ENCODE measurements around the gene PAQR4. TPM values are rescaled to one million over a fixed set of nuclear protein-coding genes. Genes with fewer than 3 reads are reported as not detected.

The PAQR4 gene
- 10 to 100 TPM in 1 of 2 donors, 1 to 10 TPM in 1; 8.8 to 13.2 TPM for total RNA-seq

GRCh38 chr16:2968738-2969544 lies at the start of gene PAQR4:
PAQR4 (plus strand) TSS chr16:2969348; CDS start chr16:2969675, 327 bp downstream.
- peaks cover 4 to 37% of the 10 kb centered on the region in 2 donors for H3K27me3 ChIP-seq
- no peaks in the 10 kb centered on the region for H3K36me3 ChIP-seq (replicated peaks in 1 of 2; ENCODE audit: insufficient read depth in 1 of 2, low read depth in 2 of 2)
- DNase-seq (peak; percentile 89 to 93 (median 90)), ATAC-seq (peak; percentile 89)
- H3K4me3 ChIP-seq: peak within 1 kb of the TSS; percentile 62 to 64
- H3K4me1 ChIP-seq: peaks cover 57% of the 10 kb centered on the region
- H3K27ac ChIP-seq: peak within 1 kb of the TSS; percentile 30 to 73 (median 66)
- 3 to 15% methylated on average over 16 to 86 of the region's 98 CpGs for WGBS, 2 donors
- TF ChIP-seq CTCF (IDR thresholded peaks at IDR 0.05): peak in 1 of 7 experiments; percentile 30
- TF ChIP-seq POLR2A (IDR thresholded peaks at IDR 0.05): peak in 2 of 3 donors; percentile 24 to 56
- H3K9me3 ChIP-seq: no peaks in the 10 kb centered on the region
- intact Hi-C loops (cut with DNase I): no loop called here

DNA sequence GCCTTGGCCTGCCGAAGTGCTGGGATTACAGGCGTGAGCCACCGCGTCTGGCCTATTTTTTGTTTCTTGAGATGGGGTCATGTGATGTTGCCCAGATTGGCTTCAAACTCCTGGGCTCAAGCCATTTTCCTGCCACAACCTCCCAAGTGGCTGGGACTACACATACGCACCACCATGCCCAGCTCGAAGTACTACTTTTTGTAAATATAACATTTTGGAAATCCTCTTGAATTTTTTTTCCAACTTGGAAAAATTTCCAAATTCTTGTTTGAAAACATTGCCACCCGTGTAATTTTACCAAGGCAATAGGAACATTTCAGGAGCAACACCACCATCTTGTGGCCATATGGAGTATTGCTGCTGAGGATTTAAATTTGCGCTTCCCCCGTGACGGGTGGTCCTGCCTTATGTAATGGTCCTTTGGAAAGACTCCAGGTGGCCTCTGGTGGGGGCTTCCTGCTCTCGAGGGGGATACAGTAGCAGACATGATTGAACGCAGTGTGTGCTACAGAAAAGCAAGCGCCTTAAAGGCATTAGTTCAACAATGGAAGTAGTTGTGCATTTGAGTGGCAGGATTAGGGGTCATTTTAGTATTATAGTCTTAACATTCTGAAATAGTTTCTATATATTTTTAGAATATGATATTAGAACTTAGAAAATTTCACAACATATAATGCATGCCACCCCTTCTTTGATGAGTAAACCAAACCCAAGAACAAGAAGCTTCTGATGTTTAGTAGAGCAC lies 49.5 kb upstream of the PAQR4 start:
- Histone ChIP-seq H3K27ac (peak overlapping the region in 2 of 4 donors; percentile 10 to 20), H3K4me1 (peaks cover 5% of the 10 kb centered on the region), H3K27me3 (no peaks in the 10 kb centered on the region), H3K9me3 (no peaks in the 10 kb centered on the region), H3K36me3 (replicated peaks in 1 of 2; ENCODE audit: insufficient read depth in 1 of 2, low read depth in 2 of 2) (no peaks in the 10 kb centered on the region), H3K4me3 (no peak overlapping the region)
- TF ChIP-seq POLR2A (IDR thresholded peaks at IDR 0.05) (no peak), CTCF (IDR thresholded peaks at IDR 0.05) (peak; percentile 72 to 94 (median 91))
- 7 to 11% methylated on average over 13 of the region's 13 CpGs for WGBS, 2 donors
- intact Hi-C loops (cut with DNase I): no loop called here
- DNase-seq (peak; percentile 50 to 73 (median 63)), ATAC-seq (peak; percentile 83)

DNA sequence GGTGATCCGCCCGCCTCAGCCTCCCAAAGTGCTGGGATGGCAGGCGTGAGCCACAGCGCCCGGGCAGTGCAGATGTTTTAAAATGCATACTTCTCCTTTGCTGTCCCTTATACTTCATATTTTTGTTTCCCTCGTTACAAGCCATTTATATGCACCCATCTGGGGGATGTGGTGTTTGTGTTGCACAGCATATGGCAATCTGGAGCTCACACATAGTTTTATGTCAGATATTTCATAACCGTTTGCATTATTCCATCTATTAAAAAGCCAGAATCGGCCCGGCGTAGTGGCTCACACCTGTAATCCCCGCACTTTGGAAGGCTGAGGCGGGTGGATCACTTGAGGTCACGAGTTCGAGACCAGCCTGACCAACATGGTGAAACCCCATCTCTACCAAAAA lies 45.7 kb upstream of the PAQR4 start:
- intact Hi-C loops (cut with DNase I): no loop called here
- Histone ChIP-seq H3K27ac (no peak overlapping the region), H3K4me3 (no peak overlapping the region), H3K27me3 (no peaks in the 10 kb centered on the region), H3K36me3 (replicated peaks in 1 of 2; ENCODE audit: insufficient read depth in 1 of 2, low read depth in 2 of 2) (no peaks in the 10 kb centered on the region), H3K9me3 (no peaks in the 10 kb centered on the region), H3K4me1 (peaks cover 10% of the 10 kb centered on the region)
- 93 to 94% methylated on average over 14 of the region's 14 CpGs for WGBS, 2 donors
- ATAC-seq: no peak
- TF ChIP-seq CTCF (IDR thresholded peaks at IDR 0.05) (no peak), POLR2A (IDR thresholded peaks at IDR 0.05) (no peak)
- DNase-seq: no peak

DNA sequence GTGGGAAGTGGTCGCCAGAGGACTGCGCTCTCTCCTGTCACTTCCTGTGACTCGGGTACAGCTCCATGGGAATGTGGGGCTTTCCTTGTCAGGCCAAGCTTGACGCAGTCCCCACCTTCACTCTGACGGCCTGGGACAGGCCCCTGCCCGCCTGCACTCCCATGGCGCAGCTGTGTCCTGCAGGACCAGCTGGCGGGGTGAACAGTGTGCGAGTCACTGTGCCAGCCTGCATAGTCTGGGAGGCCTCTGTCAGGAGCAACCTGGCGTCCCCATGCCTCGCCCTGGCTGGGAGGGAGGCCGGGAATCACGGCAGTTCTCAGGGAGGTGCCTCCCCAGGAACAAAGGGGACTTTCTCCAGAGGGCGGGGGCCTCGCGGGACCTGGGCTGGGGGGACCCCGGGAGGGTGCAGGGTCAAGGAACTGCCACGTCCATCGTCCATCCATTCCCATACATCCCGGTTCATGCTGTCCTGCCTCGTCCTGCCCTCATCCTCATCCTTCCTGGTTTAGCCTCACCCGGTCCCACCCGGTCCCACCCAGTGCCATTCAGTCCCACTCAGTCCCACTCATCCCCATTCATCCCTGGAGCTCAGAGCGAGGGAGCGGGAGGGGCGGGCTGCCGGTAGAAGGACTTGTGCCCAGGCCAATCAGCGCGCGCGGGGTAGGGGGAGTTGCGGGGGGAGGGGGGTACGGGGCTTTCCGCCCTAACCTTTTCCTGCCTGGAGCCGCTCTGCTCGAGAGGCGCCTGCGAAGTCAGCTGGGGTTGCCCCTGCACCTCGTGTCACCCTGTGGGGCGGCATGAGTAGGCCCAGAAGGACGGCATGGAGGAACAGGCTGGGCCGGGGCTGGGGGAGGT lies 44.0 kb upstream of the PAQR4 start:
- no peak for ATAC-seq
- TF ChIP-seq POLR2A (IDR thresholded peaks at IDR 0.05): no peak
- no peak for TF ChIP-seq CTCF (IDR thresholded peaks at IDR 0.05)
- Histone ChIP-seq H3K27me3 (no peaks in the 10 kb centered on the region), H3K27ac (no peak overlapping the region), H3K4me1 (peaks cover 5% of the 10 kb centered on the region), H3K4me3 (no peak overlapping the region), H3K9me3 (no peaks in the 10 kb centered on the region), H3K36me3 (replicated peaks in 1 of 2; ENCODE audit: insufficient read depth in 1 of 2, low read depth in 2 of 2) (no peaks in the 10 kb centered on the region)
- intact Hi-C loops (cut with DNase I): no loop called here
- WGBS, 2 donors: 78 to 82% methylated on average over 29 to 35 of the region's 42 CpGs
- DNase-seq: no peak

All from body of pancreas (tissue), 4 donors.